DMS53 treated with DMSO at 0.1 percent for 48 hours (cell line): ENCODE data around the gene ZSCAN23.

Experiments
- DNase-seq: peaks from one replicate; lab custom pipeline; 2025; ENCODE audit not compliant: unreplicated experiment; lab: John Stamatoyannopoulos, UW

Gene ZSCAN23

DNA sequence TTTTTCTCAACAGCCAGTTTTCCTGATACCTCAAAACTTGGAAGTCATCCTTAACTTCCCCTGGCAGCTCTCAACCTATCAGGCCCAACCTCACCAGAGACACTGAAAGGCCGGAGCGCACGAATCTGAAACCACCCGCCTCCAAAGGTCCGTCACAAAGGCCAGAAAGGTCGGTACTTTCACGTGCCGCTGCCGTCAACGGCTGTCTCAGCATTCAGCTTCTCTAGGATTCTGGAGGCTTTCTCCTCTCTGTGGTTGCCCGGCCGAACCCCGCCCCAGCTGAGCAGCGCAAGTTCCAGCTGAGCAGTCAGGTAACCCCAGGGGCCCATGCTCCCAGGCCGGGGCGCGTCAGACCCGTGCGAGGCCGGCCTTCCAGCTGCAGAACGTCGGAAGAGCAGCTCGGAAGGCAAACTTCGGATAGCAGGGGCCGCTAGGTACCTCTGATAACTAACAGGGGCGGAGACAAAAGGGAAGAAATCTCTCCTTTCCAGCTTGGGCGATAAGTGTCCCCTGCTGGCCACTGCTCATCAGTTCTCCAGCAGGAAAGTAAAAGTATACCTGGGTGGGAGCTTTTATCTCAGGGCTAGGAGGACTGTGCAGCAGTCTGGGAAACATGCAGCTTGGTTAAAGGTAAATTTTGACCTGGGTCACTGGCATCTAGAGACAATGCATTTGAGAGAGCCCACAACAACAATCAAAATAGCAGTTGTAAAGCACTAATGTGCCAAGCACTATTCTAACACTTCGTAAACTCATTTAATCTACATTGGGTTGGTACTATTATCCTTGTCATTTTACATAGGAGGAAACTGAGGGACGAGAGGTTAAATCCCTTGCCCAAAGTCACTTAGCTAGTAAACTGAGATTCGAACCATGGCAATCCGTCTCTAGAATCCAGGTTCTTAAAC is 59.8 kb downstream of the ZSCAN23 start:
- DNase-seq: peak; percentile 87
